A549 (cell line): ENCODE results near the gene YRDC. TPM values are rescaled to one million over a fixed set of nuclear protein-coding genes. Genes with fewer than 3 reads are reported as not detected.

ENCODE experiments used
- ATAC-seq, 2 experiments: fragments of 200-7000 bp in 1 of 2; fragments of >200 bp in 1 of 2; cut with Nextera tagmentation in 1 of 2; cut with Tn5 transposase in 1 of 2; 3 replicates each; pipeline versions ENCODE4 v1.8.0 to v1.9.1; 2018 to 2020; ENCODE audit warnings: mild to moderate bottlenecking in 1 of 2, moderate library complexity in 1 of 2
- CTCF ChIA-PET: fragments of 300-600 bp; sonication (Branson Sonifier 250); formaldehyde crosslinking; extraction: SDS; loops from one replicate; lab custom pipeline; 2021; ENCODE audit warnings: antibody characterized with exemption, inconsistent platforms; lab: Yijun Ruan, JAX
- POLR2A ChIA-PET: fragments of 350-600 bp; formaldehyde crosslinking; extraction: SDS; loops from one replicate; lab custom pipeline; 2021; ENCODE audit warnings: antibody characterized with exemption, inconsistent platforms; lab: Yijun Ruan, JAX
- DNase-seq, 2 experiments: peaks; one replicate each; pipeline versions ENCODE4 v3.0.0 to v3.0.0-alpha.2; 2011 to 2016; ENCODE audit warnings: low read depth in 1 of 2, low spot score in 1 of 2
- FAIRE-seq: peaks from 2 replicates; lab custom pipeline; 2011; peaks lifted over from hg19 to GRCh38; lab: Jason Lieb, UNC
- H3K27ac ChIP-seq, 2 experiments: fragments of >200 bp; sonication (Bioruptor Twin); formaldehyde crosslinking; 3 replicates each; pipeline ENCODE4 v1.5.1; 2016 to 2017
- H3K4me1 ChIP-seq: fragments of >200 bp; sonication (Bioruptor Twin); formaldehyde crosslinking; 3 replicates; pipeline ENCODE4 v1.6.1; 2016
- H3K4me2 ChIP-seq: fragments of >200 bp; sonication (Bioruptor Twin); formaldehyde crosslinking; 3 replicates; pipeline ENCODE4 v1.6.1; 2016
- H3K4me3 ChIP-seq: fragments of >200 bp; sonication (Bioruptor Twin); formaldehyde crosslinking; 3 replicates; pipeline ENCODE4 v1.5.1; 2016
- H3K9me3 ChIP-seq: fragments of >200 bp; sonication (Bioruptor Twin); formaldehyde crosslinking; 3 replicates; pipeline ENCODE4 v1.6.1; 2016
- BHLHE40 ChIP-seq: IDR thresholded peaks from 2 replicates; pipeline ENCODE4 v1.6.1; 2012; ENCODE audit warnings: low read depth, low read length, inconsistent platforms
- CBX8 ChIP-seq: fragments of 200-600 bp; sonication (generic); IDR thresholded peaks from 2 replicates; pipeline ENCODE4 v1.6.1; 2016
- CHD2 ChIP-seq: fragments of 150-350 bp; IDR thresholded peaks from 2 replicates; pipeline ENCODE4 v1.6.1; 2014; ENCODE audit warnings: low read length; ENCODE audit not compliant: partially characterized antibody
- CHD4 ChIP-seq: fragments of 200-600 bp; sonication (generic); IDR thresholded peaks from 2 replicates; pipeline ENCODE4 v1.6.1; 2016; ENCODE audit warnings: antibody characterized with exemption, mild to moderate bottlenecking, borderline replicate concordance
- EHF ChIP-seq: fragments of 250-450 bp; sonication (Bioruptor Pico); IDR thresholded peaks from 2 replicates; pipeline ENCODE4 v1.5.0; 2020; ENCODE audit warnings: mild to moderate bottlenecking
- EHMT2 ChIP-seq: fragments of 200-600 bp; sonication (generic); IDR thresholded peaks from 2 replicates; pipeline ENCODE4 v1.6.1; 2016; ENCODE audit warnings: antibody characterized with exemption, low read depth, mild to moderate bottlenecking, moderate library complexity
- EP300 ChIP-seq, 2 experiments: fragments of >200 bp; sonication (Bioruptor Twin); formaldehyde crosslinking; IDR thresholded peaks; 2 replicates in 1 of 2; 3 replicates in 1 of 2; pipeline ENCODE4 v1.6.1; 2016 to 2017
- FOSL2 ChIP-seq, 2 experiments: fragments of 450-650 bp in 1 of 2; fragments of >200 bp in 1 of 2; sonication (Bioruptor Twin) in 1 of 2; formaldehyde crosslinking; IDR thresholded peaks; 2 replicates each; pipeline versions ENCODE4 v1.5.0 to v1.6.1; 2016 to 2020; ENCODE audit warnings: mild to moderate bottlenecking in 1 of 2, moderate library complexity in 1 of 2
- FOXS1 ChIP-seq: fragments of 250-450 bp; sonication (Bioruptor Pico); IDR thresholded peaks from 2 replicates; pipeline ENCODE4 v1.5.0; 2020; ENCODE audit warnings: mild to moderate bottlenecking, moderate library complexity
- GATA3 ChIP-seq: IDR thresholded peaks from 2 replicates; pipeline ENCODE4 v1.6.1; 2012; ENCODE audit warnings: borderline replicate concordance
- HDAC2 ChIP-seq: fragments of 200-600 bp; sonication (generic); IDR thresholded peaks from 2 replicates; pipeline ENCODE4 v1.6.1; 2016
- HOXA7 ChIP-seq: fragments of 250-450 bp; sonication (Bioruptor Pico); IDR thresholded peaks from 2 replicates; pipeline ENCODE4 v1.5.0; 2020; ENCODE audit warnings: mild to moderate bottlenecking, moderate library complexity
- HOXB5 ChIP-seq: fragments of 250-450 bp; sonication (Bioruptor Pico); IDR thresholded peaks from 2 replicates; pipeline ENCODE4 v1.5.0; 2020; ENCODE audit warnings: mild to moderate bottlenecking, moderate library complexity
- KDM1A ChIP-seq: fragments of 200-600 bp; sonication (generic); IDR thresholded peaks from 2 replicates; pipeline ENCODE4 v1.6.1; 2016; ENCODE audit warnings: low read depth, mild to moderate bottlenecking
- KDM5A ChIP-seq: fragments of 200-600 bp; sonication (generic); IDR thresholded peaks from 2 replicates; pipeline ENCODE4 v1.6.1; 2016; ENCODE audit warnings: antibody characterized with exemption, mild to moderate bottlenecking
- NR3C1 ChIP-seq: fragments of >200 bp; sonication (Bioruptor Twin); formaldehyde crosslinking; IDR thresholded peaks from 3 replicates; pipeline ENCODE4 v1.6.1; 2017
- RCOR1 ChIP-seq: fragments of 150-350 bp; IDR thresholded peaks from 2 replicates; pipeline ENCODE4 v1.6.1; 2014; ENCODE audit warnings: antibody characterized with exemption, low read length, low read depth
- RNF2 ChIP-seq: fragments of 200-600 bp; sonication (generic); IDR thresholded peaks from 2 replicates; pipeline ENCODE4 v1.6.1; 2016; ENCODE audit warnings: low read depth, mild to moderate bottlenecking, antibody characterized with exemption, moderate library complexity, borderline replicate concordance
- SREBF2 ChIP-seq: fragments of 450-650 bp; IDR thresholded peaks from 2 replicates; pipeline ENCODE4 v1.6.1; 2014; ENCODE audit warnings: mild to moderate bottlenecking, moderate library complexity
- TP53 ChIP-seq: fragments of 250-450 bp; sonication (Bioruptor Pico); IDR thresholded peaks from 2 replicates; pipeline ENCODE4 v1.5.0; 2021; ENCODE audit warnings: mild to moderate bottlenecking, moderate library complexity
- ZC3H11A ChIP-seq: fragments of 450-650 bp; IDR thresholded peaks from 2 replicates; pipeline ENCODE4 v1.6.1; 2014; ENCODE audit warnings: antibody characterized with exemption, mild to moderate bottlenecking
- ZFP36 ChIP-seq: fragments of 450-650 bp; IDR thresholded peaks from 2 replicates; pipeline ENCODE4 v1.6.1; 2014; ENCODE audit warnings: borderline replicate concordance; ENCODE audit not compliant: partially characterized antibody
- ZNF302 ChIP-seq: fragments of 250-450 bp; sonication (Bioruptor Pico); IDR thresholded peaks from 2 replicates; pipeline ENCODE4 v1.9.0; 2021; ENCODE audit warnings: inconsistent platforms, mild to moderate bottlenecking, moderate library complexity
- WGBS: methylation state at CpG from one replicate; pipeline ENCODE4 v1.1.6; 2017; ENCODE audit errors: missing lambda C conversion rate; 5-methylcytosine and 5-hydroxymethylcytosine counted together
- polyA plus RNA-seq, 4 experiments: library from polyadenylated mRNA; depleted of rRNA in 3 of 4; stranded (reverse); fragments of >200 nt; fragmentation: RNase III in 1 of 4; extraction: RNeasy Plus Mini Kit Qiagen cat#74134 plus additional on column Dnase treatment in 1 of 4; gene quantifications; 2 replicates in 3 of 4; 3 replicates in 1 of 4; pipeline ENCODE4 v1.2.3, GENCODE V29; 2011 to 2017
- TF ChIP-seq, protein P1 (sequence below): fragments of 450-650 bp; IDR thresholded peaks from 2 replicates; pipeline ENCODE4 v1.6.1; 2014; ENCODE audit warnings: antibody characterized with exemption
- TF ChIP-seq, protein P2 (sequence below): fragments of 150-350 bp; IDR thresholded peaks from 2 replicates; pipeline ENCODE4 v1.6.1; 2014; ENCODE audit warnings: low read depth, mild to moderate bottlenecking, low read length
- TF ChIP-seq, protein P3 (sequence below): fragments of 250-450 bp; sonication (Bioruptor Pico); IDR thresholded peaks from 2 replicates; pipeline ENCODE4 v1.5.0; 2021; ENCODE audit warnings: mild to moderate bottlenecking, moderate library complexity, borderline replicate concordance
- TF ChIP-seq, protein P4 (sequence below): IDR thresholded peaks from 2 replicates; pipeline ENCODE4 v1.6.1; 2012
- TF ChIP-seq, protein P5 (sequence below): IDR thresholded peaks from 2 replicates; pipeline ENCODE4 v1.6.1; 2012; ENCODE audit warnings: low read depth, borderline replicate concordance
- TF ChIP-seq, protein P6 (sequence below): fragments of 250-450 bp; sonication (Bioruptor Pico); IDR thresholded peaks from 2 replicates; pipeline ENCODE4 v1.5.0; 2020; ENCODE audit warnings: low read depth, mild to moderate bottlenecking, moderate library complexity

Gene YRDC
- polyA plus RNA-seq, 2 of the 4 experiments (the other 2 are of a cell fraction) = 12.3 to 21.0 TPM

DNA sequence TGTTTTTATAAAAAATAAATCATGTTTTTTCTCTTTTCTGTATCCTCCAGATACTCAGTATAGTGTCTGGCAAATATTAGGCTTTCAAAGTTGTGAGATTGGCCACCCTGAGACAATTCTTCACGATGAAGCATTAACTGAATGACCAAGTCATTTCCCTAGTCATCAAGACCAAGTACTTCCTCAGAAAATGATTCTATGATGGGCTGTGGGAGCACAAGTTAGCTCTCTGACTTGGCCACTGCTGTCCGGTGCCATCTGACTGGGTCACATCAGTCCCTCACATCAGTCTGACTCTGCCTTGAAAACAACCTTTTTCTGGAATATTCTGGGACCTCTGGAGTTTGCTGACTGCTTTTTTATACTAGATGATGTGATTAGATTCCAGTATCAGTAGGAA, 13.5 kb upstream of the YRDC start:
- 93% methylated on average over 2 of the region's 2 CpGs for WGBS
- POLR2A ChIA-PET = no interaction called here
- Histone ChIP-seq H3K4me3 (no peak overlapping the region), H3K4me2 (no peak overlapping the region)
- DNase-seq = no peak
- no peak for ATAC-seq
- CTCF ChIA-PET = no interaction called here
- no peak for TF ChIP-seq HOXA7 (CRISPR knock-in tag)
- no peak for TF ChIP-seq EHF (CRISPR knock-in tag)
- TF ChIP-seq FOXS1 (CRISPR knock-in tag) = no peak
- TF ChIP-seq, protein P1, sequence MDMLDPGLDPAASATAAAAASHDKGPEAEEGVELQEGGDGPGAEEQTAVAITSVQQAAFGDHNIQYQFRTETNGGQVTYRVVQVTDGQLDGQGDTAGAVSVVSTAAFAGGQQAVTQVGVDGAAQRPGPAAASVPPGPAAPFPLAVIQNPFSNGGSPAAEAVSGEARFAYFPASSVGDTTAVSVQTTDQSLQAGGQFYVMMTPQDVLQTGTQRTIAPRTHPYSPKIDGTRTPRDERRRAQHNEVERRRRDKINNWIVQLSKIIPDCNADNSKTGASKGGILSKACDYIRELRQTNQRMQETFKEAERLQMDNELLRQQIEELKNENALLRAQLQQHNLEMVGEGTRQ = no peak
- TF ChIP-seq, protein P2, sequence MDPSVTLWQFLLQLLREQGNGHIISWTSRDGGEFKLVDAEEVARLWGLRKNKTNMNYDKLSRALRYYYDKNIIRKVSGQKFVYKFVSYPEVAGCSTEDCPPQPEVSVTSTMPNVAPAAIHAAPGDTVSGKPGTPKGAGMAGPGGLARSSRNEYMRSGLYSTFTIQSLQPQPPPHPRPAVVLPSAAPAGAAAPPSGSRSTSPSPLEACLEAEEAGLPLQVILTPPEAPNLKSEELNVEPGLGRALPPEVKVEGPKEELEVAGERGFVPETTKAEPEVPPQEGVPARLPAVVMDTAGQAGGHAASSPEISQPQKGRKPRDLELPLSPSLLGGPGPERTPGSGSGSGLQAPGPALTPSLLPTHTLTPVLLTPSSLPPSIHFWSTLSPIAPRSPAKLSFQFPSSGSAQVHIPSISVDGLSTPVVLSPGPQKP = no peak
- no peak for TF ChIP-seq FOSL2 (IDR thresholded peaks at IDR 0.05)
- no peak for TF ChIP-seq FOSL2 (CRISPR knock-in tag; IDR thresholded peaks at IDR 0.05)
- TF ChIP-seq CBX8 = no peak
- TF ChIP-seq, protein P3, sequence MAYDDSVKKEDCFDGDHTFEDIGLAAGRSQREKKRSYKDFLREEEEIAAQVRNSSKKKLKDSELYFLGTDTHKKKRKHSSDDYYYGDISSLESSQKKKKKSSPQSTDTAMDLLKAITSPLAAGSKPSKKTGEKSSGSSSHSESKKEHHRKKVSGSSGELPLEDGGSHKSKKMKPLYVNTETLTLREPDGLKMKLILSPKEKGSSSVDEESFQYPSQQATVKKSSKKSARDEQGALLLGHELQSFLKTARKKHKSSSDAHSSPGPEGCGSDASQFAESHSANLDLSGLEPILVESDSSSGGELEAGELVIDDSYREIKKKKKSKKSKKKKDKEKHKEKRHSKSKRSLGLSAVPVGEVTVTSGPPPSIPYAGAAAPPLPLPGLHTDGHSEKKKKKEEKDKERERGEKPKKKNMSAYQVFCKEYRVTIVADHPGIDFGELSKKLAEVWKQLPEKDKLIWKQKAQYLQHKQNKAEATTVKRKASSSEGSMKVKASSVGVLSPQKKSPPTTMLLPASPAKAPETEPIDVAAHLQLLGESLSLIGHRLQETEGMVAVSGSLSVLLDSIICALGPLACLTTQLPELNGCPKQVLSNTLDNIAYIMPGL (CRISPR knock-in tag) = no peak
- no peak for TF ChIP-seq EHMT2
- TF ChIP-seq TP53 = no peak
- TF ChIP-seq, protein P4, sequence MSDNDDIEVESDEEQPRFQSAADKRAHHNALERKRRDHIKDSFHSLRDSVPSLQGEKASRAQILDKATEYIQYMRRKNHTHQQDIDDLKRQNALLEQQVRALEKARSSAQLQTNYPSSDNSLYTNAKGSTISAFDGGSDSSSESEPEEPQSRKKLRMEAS = no peak
- no peak for TF ChIP-seq RNF2
- TF ChIP-seq GATA3 = no peak
- TF ChIP-seq, all 56 proteins: peak for 0
- Histone ChIP-seq H3K9me3 (no peaks in the 10 kb centered on the region), H3K4me1 (no peaks in the 10 kb centered on the region), H3K27ac (no peak overlapping the region)
- no peak for FAIRE-seq

DNA sequence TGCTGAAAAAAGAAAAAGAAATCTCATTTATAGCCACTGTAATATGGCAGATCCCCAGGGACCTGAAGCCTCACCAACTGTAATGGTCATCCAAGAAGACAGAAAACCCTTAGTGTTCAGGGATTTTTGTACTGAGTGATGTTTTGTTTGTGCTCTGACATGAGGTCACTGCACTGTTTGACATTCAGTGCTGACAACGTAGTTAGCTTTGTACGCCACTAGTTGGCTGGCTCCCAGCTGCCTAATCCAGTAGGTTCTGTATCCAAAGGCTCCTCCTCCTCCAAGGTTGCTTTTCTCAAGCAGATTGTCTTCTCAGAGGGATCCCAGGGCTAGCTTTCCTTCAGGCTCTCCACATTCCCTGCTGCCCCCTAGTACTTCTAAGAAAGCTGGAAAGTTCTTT, 9.5 kb upstream of the YRDC start:
- WGBS = 9% methylated on average over 2 of the region's 2 CpGs

More for the DNA sequence above, 9.5 kb upstream of the YRDC start:
- Histone ChIP-seq H3K4me2 (no peak overlapping the region), H3K4me3 (no peak overlapping the region), H3K27ac (no peak overlapping the region), H3K4me1 (no peaks in the 10 kb centered on the region), H3K9me3 (no peaks in the 10 kb centered on the region)
- ChIA-PET POLR2A (interaction anchor here (1.6 kb wide), 1 partner anchor 10 kb away, joined by 7 read pairs; the partner anchor contains the start of genes C1orf122 and YRDC), CTCF (interaction anchor here (1.0 to 1.8 kb wide), 3 partner anchors 41 to 58 kb away, joined by 3 to 5 read pairs (median 4); partner anchors contain the start of gene MTF1)
- ATAC-seq (peak; percentile 59 to 71; a peak in 5 of 6 replicates), FAIRE-seq (no peak), DNase-seq (peak in 1 of 2 experiments; percentile 14)
- TF ChIP-seq, protein P5, sequence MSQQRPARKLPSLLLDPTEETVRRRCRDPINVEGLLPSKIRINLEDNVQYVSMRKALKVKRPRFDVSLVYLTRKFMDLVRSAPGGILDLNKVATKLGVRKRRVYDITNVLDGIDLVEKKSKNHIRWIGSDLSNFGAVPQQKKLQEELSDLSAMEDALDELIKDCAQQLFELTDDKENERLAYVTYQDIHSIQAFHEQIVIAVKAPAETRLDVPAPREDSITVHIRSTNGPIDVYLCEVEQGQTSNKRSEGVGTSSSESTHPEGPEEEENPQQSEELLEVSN = no peak
- TF ChIP-seq EHMT2 = no peak
- no peak for TF ChIP-seq NR3C1
- TF ChIP-seq RCOR1 = no peak
- no peak for TF ChIP-seq EP300 (IDR thresholded peaks at IDR 0.05)
- no peak for TF ChIP-seq BHLHE40
- TF ChIP-seq CHD2 = no peak
- TF ChIP-seq CHD4 = no peak
- no peak for TF ChIP-seq ZFP36
- TF ChIP-seq HDAC2 = no peak
- no peak for TF ChIP-seq ZNF302 (CRISPR knock-in tag)
- no peak for TF ChIP-seq HOXA7 (CRISPR knock-in tag)
- no peak for TF ChIP-seq ZC3H11A
- no peak for TF ChIP-seq KDM5A
- TF ChIP-seq SREBF2 = no peak
- no peak for TF ChIP-seq HOXB5 (CRISPR knock-in tag)
- TF ChIP-seq KDM1A = no peak
- TF ChIP-seq, protein P1 = no peak
- TF ChIP-seq, protein P6, sequence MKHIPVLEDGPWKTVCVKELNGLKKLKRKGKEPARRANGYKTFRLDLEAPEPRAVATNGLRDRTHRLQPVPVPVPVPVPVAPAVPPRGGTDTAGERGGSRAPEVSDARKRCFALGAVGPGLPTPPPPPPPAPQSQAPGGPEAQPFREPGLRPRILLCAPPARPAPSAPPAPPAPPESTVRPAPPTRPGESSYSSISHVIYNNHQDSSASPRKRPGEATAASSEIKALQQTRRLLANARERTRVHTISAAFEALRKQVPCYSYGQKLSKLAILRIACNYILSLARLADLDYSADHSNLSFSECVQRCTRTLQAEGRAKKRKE (CRISPR knock-in tag) = no peak
